Kidney (tissue), 14 donors: Measurements from ENCODE around the gene GOLGA1. TPM values are rescaled to one million over a fixed set of nuclear protein-coding genes. Genes with fewer than 3 reads are reported as not detected.
"Not testable (repeated sequence)": the region's sequence is repeated elsewhere in the genome, so short reads cannot be mapped to it uniquely, and the experiment has no call there.

Experiments
- DNase-seq, 5 donors: peaks; one replicate each; pipeline ENCODE4 v3.0.0-alpha.2; 2013 to 2020
- FAIRE-seq: peaks from 2 replicates; lab custom pipeline; 2012; peaks lifted over from hg19 to GRCh38; lab: Jason Lieb, UNC
- H3K27ac ChIP-seq, 2 donors: one replicate each; pipeline ENCODE4 v1.7.0; 2013; ENCODE audit warnings: low read depth in 2 of 2, low read length in 2 of 2, inconsistent platforms in 1 of 2
- H3K27me3 ChIP-seq: one replicate; pipeline ENCODE4 v1.7.1; 2013; ENCODE audit warnings: low read length, inconsistent platforms; ENCODE audit not compliant: control insufficient read depth, insufficient read depth
- H3K36me3 ChIP-seq, 3 donors: one replicate each; pipeline versions ENCODE4 v1.7.0 to v1.7.1; 2013; ENCODE audit warnings: low read length in 3 of 3, control low read depth in 1 of 3, inconsistent platforms in 1 of 3; ENCODE audit not compliant: insufficient read depth in 3 of 3, control insufficient read depth in 2 of 3
- H3K4me1 ChIP-seq, 3 donors: one replicate each; pipeline versions ENCODE4 v1.7.0 to v1.7.1; 2013; ENCODE audit warnings: low read length in 3 of 3, inconsistent platforms in 1 of 3, low read depth in 1 of 3; ENCODE audit not compliant: control insufficient read depth in 2 of 3, insufficient read depth in 2 of 3
- H3K4me3 ChIP-seq, 3 donors: one replicate each; pipeline versions ENCODE4 v1.7.0 to v1.8.1; 2013; ENCODE audit warnings: low read length in 3 of 3, control low read depth in 1 of 3, inconsistent platforms in 1 of 3
- H3K9ac ChIP-seq, 3 donors: one replicate each; pipeline versions ENCODE4 v1.7.0 to v1.7.1; 2013; ENCODE audit warnings: low read length in 3 of 3, control low read depth in 1 of 3, inconsistent platforms in 1 of 3
- H3K9me3 ChIP-seq, 3 donors: one replicate each; pipeline versions ENCODE4 v1.7.0 to v1.7.1; 2013; ENCODE audit warnings: low read length in 3 of 3, control low read depth in 1 of 3, inconsistent platforms in 1 of 3; ENCODE audit not compliant: control insufficient read depth in 2 of 3, insufficient read depth in 1 of 3
- intact Hi-C: fragments of 100-400 bp; cut with DNase I; formaldehyde crosslinking; loops from one replicate; pipeline ENCODE4 v1.11.1; 2022
- polyA plus RNA-seq: library from polyadenylated mRNA; stranded (reverse); fragments of 350-450 nt; fragmentation: Illumina TruSeq; extraction: RNeasy Lipid Tissue Mini Kit (QIAGEN cat#74804); gene quantifications from one replicate; pipeline ENCODE4 v1.2.3, GENCODE V29; 2014; ENCODE audit warnings: low read depth, low replicate concordance; ENCODE audit not compliant: insufficient read depth
- total RNA-seq: library from RNA; stranded (reverse); fragmentation: NEBNext Ultra II Directional; extraction: Animal tissue kit (Norgen Biotek cat#: 25700); gene quantifications from one replicate; pipeline ENCODE4 v1.2.1, GENCODE V29; 2021
- TF ChIP-seq, protein P1 (sequence below): IDR thresholded peaks from 3 replicates; pipeline ENCODE4 v1.5.1; 2012; ENCODE audit warnings: mild to moderate bottlenecking, moderate library complexity, borderline replicate concordance; ENCODE audit not compliant: insufficient read depth; ENCODE audit errors: extremely low read depth
- donor health status: control.
- donor health status: control.
- donor health status: control.
- donor health status: control.
- donor health status: control.
- donor health status: DM: yes; HTN: yes; CAD: no.
- donor health status: Normal renal cell carcinoma (clear cell type).

The GOLGA1 gene
- total and polyA plus RNA-seq, 2 donors from 2014 or later = 6.2 to 21.0 TPM

DNA sequence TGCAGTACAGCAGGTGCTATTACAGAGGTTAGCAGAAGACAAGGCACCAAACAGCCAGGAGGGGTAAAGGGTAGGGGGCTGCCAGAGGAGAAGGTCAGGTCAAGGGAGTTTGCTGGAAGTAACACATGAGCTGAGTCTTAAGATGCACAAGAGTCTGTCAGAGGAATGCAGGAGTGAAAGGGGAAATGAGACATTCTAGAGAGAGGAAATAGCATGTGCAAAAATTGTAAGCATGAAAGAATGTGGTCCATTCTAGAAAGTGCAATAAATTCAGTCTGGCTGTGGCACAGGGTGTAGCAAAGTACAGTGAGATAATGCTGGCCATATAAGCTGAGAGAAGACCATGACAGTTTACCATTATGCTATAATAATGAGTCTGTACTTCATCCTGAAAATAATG is 6.6 kb downstream of the GOLGA1 start:
- H3K36me3 ChIP-seq = peaks cover 0 to 39% (median 30%) of the 10 kb centered on the region in 3 donors
- TF ChIP-seq, protein P1, sequence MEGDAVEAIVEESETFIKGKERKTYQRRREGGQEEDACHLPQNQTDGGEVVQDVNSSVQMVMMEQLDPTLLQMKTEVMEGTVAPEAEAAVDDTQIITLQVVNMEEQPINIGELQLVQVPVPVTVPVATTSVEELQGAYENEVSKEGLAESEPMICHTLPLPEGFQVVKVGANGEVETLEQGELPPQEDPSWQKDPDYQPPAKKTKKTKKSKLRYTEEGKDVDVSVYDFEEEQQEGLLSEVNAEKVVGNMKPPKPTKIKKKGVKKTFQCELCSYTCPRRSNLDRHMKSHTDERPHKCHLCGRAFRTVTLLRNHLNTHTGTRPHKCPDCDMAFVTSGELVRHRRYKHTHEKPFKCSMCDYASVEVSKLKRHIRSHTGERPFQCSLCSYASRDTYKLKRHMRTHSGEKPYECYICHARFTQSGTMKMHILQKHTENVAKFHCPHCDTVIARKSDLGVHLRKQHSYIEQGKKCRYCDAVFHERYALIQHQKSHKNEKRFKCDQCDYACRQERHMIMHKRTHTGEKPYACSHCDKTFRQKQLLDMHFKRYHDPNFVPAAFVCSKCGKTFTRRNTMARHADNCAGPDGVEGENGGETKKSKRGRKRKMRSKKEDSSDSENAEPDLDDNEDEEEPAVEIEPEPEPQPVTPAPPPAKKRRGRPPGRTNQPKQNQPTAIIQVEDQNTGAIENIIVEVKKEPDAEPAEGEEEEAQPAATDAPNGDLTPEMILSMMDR = no peak
- FAIRE-seq (no peak), DNase-seq (no peak)
- intact Hi-C loops = no loop called here
- no peak overlapping the region for H3K4me3 ChIP-seq
- no peak overlapping the region for H3K9ac ChIP-seq
- H3K27me3 ChIP-seq = no peaks in the 10 kb centered on the region
- no peak overlapping the region for H3K27ac ChIP-seq
- no peaks in the 10 kb centered on the region for H3K9me3 ChIP-seq
- H3K4me1 ChIP-seq = no peaks in the 10 kb centered on the region

DNA sequence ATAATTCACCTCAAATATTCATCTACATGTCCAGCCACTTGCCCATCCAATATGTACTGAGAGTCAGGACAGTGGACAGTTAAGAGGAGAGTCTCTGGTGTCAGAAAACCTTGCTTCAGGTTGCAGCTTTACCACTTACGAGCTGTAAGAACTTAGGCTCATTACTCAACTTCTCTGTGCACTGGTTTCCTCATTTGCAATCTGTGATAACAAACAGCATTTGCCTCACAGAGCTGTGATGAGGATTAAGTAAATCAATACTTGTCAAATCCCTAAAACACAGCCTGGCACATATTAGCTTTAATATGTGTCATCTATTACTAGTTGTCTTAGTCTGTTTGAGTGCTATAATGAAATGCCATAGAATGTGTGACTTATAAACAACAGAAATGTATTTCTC is 8.6 kb downstream of the GOLGA1 start:
- H3K27ac ChIP-seq = no peak overlapping the region
- no peak overlapping the region for H3K9ac ChIP-seq
- intact Hi-C loops = no loop called here
- FAIRE-seq = no peak
- TF ChIP-seq, protein P1 = no peak
- H3K27me3 ChIP-seq = no peaks in the 10 kb centered on the region
- H3K4me3 ChIP-seq = no peak overlapping the region
- DNase-seq = no peak
- no peaks in the 10 kb centered on the region for H3K4me1 ChIP-seq
- H3K9me3 ChIP-seq = no peaks in the 10 kb centered on the region
- peaks cover 0 to 51% (median 39%) of the 10 kb centered on the region in 3 donors for H3K36me3 ChIP-seq

DNA sequence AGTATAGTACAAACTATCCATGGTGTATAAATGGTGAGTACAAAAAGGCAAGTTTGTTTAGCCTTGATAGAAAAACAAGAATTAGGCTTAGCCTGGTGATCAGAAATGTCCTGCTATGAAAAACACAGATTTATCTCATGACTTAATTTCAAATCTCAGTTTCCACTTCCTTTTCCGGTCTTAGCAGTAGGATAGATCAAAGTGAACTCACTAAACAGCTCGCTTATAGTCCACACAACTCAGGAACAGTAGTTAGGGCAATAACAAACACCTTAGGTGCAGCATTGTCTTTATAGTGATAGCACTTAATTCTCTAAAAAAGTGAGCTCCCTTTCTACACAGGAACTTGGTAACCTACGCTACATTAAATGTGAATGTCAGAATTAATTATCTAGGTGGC is 11.4 kb downstream of the GOLGA1 start:
- no peak overlapping the region for H3K4me3 ChIP-seq
- TF ChIP-seq, protein P1 = no peak
- no peak overlapping the region for H3K9ac ChIP-seq
- DNase-seq (no peak), FAIRE-seq (no peak)
- H3K4me1 ChIP-seq = no peaks in the 10 kb centered on the region
- intact Hi-C loops = no loop called here
- H3K36me3 ChIP-seq = peaks cover 0 to 54% (median 41%) of the 10 kb centered on the region in 3 donors
- no peak overlapping the region for H3K27ac ChIP-seq
- H3K27me3 ChIP-seq = no peaks in the 10 kb centered on the region
- H3K9me3 ChIP-seq = no peaks in the 10 kb centered on the region

DNA sequence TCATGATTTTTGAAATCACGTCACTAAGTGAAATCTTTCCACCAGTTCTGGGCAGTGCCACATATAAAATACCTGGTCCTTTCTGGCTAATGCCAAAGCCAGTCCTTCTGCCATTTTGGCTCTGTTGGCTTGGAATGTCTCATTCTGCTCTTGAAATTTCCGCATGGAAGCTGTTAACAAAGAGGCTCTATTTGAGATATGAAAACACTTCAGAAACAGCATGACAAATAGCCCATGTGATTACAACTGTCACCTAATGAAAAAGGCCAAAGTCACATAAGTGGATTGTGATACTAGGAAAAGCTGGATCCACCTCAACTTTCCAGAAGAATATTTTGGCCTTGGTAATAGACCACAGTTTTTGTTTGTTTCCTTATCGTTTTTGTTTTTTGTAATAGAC is 12.8 kb downstream of the GOLGA1 start:
- Histone ChIP-seq H3K36me3 (peaks cover 0 to 50% (median 32%) of the 10 kb centered on the region in 3 donors), H3K27me3 (no peaks in the 10 kb centered on the region)

DNA sequence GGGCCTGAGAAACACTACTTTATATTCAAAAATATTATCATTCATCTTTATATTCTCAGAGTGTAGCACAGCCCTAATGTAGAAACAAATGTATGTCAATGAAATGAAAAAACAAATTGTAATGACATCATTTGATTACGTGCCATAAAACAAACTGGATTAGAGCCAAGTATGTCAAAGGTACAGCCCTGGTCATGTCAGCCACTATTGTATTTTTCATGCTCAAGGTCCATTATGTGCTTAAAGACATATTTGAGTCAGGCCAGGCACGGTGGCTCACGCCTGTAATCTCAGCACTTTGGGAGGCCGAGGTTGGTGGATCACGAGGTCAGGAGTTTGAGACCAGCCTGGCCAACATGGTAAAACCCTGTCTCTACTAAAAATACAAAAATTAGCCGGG is 20.5 kb downstream of the GOLGA1 start:
- H3K27me3 ChIP-seq, H3K4me3 ChIP-seq, H3K9ac ChIP-seq, intact Hi-C loops, DNase-seq, FAIRE-seq, H3K9me3 ChIP-seq, H3K4me1 ChIP-seq, H3K27ac ChIP-seq: not testable (repeated sequence)
- peaks cover 2 to 15% (median 13%) of the 10 kb centered on the region in 3 donors for H3K36me3 ChIP-seq

More for the DNA sequence above, 12.8 kb downstream of the GOLGA1 start:
- H3K9ac ChIP-seq = no peak overlapping the region
- H3K4me3 ChIP-seq = no peak overlapping the region
- no peak for FAIRE-seq
- no peaks in the 10 kb centered on the region for H3K4me1 ChIP-seq
- no peak for DNase-seq
- no peak overlapping the region for H3K27ac ChIP-seq
- TF ChIP-seq, protein P1 = no peak
- intact Hi-C loops = no loop called here
- no peaks in the 10 kb centered on the region for H3K9me3 ChIP-seq
